HEK293 (cell line): ENCODE results near the gene AAR2.

ENCODE experiments used
- CTCF ChIA-PET: fragments of 350-600 bp; formaldehyde crosslinking; extraction: SDS; loops from one replicate; lab custom pipeline; 2021; ENCODE audit warnings: antibody characterized with exemption; lab: Yijun Ruan, JAX
- POLR2A ChIA-PET: fragments of 300-600 bp; formaldehyde crosslinking; extraction: SDS; loops from one replicate; lab custom pipeline; 2020; ENCODE audit warnings: antibody characterized with exemption, inconsistent platforms; lab: Yijun Ruan, JAX
- H3K27ac ChIP-seq: fragments of 200-500 bp; sonication (Bioruptor generic); 2 replicates; pipeline ENCODE4 v1.5.1; 2014; ENCODE audit warnings: low read depth, low read length, control low read depth, inconsistent platforms; ENCODE audit errors: extremely low read depth
- H3K36me3 ChIP-seq, 2 experiments: fragments of 200-500 bp in 1 of 2; sonication (Bioruptor generic) in 1 of 2; 1 replicate in 1 of 2; 2 replicates in 1 of 2; pipeline ENCODE4 v1.5.1; 2014 to 2017; ENCODE audit warnings: inconsistent platforms in 2 of 2, low read length in 2 of 2; ENCODE audit not compliant: control insufficient read depth in 2 of 2, insufficient read depth in 1 of 2
- H3K4me1 ChIP-seq: fragments of 200-500 bp; sonication (Bioruptor generic); 2 replicates; pipeline ENCODE4 v1.5.1; 2014; ENCODE audit warnings: mild to moderate bottlenecking, low read length, inconsistent platforms; ENCODE audit not compliant: control insufficient read depth, insufficient read depth
- H3K4me3 ChIP-seq: 2 replicates; pipeline ENCODE4 v1.5.1; 2011; ENCODE audit warnings: low read depth, mild to moderate bottlenecking, control low read depth, low read length, moderate library complexity
- H3K9me3 ChIP-seq: fragments of 200-500 bp; sonication (Bioruptor generic); 2 replicates; pipeline ENCODE4 v1.5.1; 2014; ENCODE audit warnings: low read depth, low read length, inconsistent platforms; ENCODE audit not compliant: control insufficient read depth, insufficient read depth
- BCL6B ChIP-seq: fragments of 450-650 bp; formaldehyde crosslinking; IDR thresholded peaks from 2 replicates; pipeline ENCODE4 v1.5.1; 2017; ENCODE audit warnings: missing biosample characterization, missing genetic modification characterization
- FEZF1 ChIP-seq: fragments of 450-650 bp; formaldehyde crosslinking; IDR thresholded peaks from 2 replicates; pipeline ENCODE4 v1.5.1; 2016; ENCODE audit warnings: missing biosample characterization, missing genetic modification characterization
- KLF9 ChIP-seq: fragments of 450-650 bp; formaldehyde crosslinking; IDR thresholded peaks from 2 replicates; pipeline ENCODE4 v1.5.1; 2016; ENCODE audit warnings: missing biosample characterization, missing genetic modification characterization, low read depth
- PRDM1 ChIP-seq: fragments of 450-650 bp; formaldehyde crosslinking; IDR thresholded peaks from 2 replicates; pipeline ENCODE4; 2016; ENCODE audit warnings: missing biosample characterization, missing genetic modification characterization
- SCRT2 ChIP-seq: fragments of 450-650 bp; formaldehyde crosslinking; IDR thresholded peaks from 2 replicates; pipeline ENCODE4 v1.5.1; 2016; ENCODE audit warnings: missing biosample characterization, missing genetic modification characterization
- ZBTB6 ChIP-seq: fragments of 450-650 bp; formaldehyde crosslinking; IDR thresholded peaks from 2 replicates; pipeline ENCODE4 v1.5.1; 2017; ENCODE audit warnings: missing biosample characterization, missing genetic modification characterization
- ZNF18 ChIP-seq: fragments of 450-650 bp; formaldehyde crosslinking; IDR thresholded peaks from 2 replicates; pipeline ENCODE4 v1.5.1; 2016; ENCODE audit warnings: missing biosample characterization, missing genetic modification characterization
- ZNF202 ChIP-seq: fragments of 450-650 bp; formaldehyde crosslinking; IDR thresholded peaks from 2 replicates; pipeline ENCODE4 v1.5.1; 2016; ENCODE audit warnings: missing biosample characterization, missing genetic modification characterization, borderline replicate concordance
- ZNF23 ChIP-seq: fragments of 450-650 bp; formaldehyde crosslinking; IDR thresholded peaks from 2 replicates; pipeline ENCODE4 v1.5.1; 2016; ENCODE audit warnings: missing biosample characterization, missing genetic modification characterization, borderline replicate concordance
- ZNF362 ChIP-seq: fragments of 450-650 bp; formaldehyde crosslinking; IDR thresholded peaks from 2 replicates; pipeline ENCODE4 v1.5.1; 2016; ENCODE audit warnings: missing biosample characterization, missing genetic modification characterization
- ZNF621 ChIP-seq: fragments of 450-650 bp; formaldehyde crosslinking; IDR thresholded peaks from 2 replicates; pipeline ENCODE4 v1.5.1; 2017; ENCODE audit warnings: missing biosample characterization, missing genetic modification characterization
- ZNF629 ChIP-seq: fragments of 450-650 bp; formaldehyde crosslinking; IDR thresholded peaks from 2 replicates; pipeline ENCODE4 v1.5.1; 2017; ENCODE audit warnings: missing biosample characterization, missing genetic modification characterization
- ZSCAN30 ChIP-seq: fragments of 450-650 bp; IDR thresholded peaks from 2 replicates; pipeline ENCODE4 v1.5.1; 2018; ENCODE audit warnings: missing biosample characterization, mild to moderate bottlenecking, missing genetic modification characterization, moderate library complexity
- ZSCAN5A ChIP-seq: fragments of 450-650 bp; formaldehyde crosslinking; IDR thresholded peaks from 2 replicates; pipeline ENCODE4 v1.5.1; 2016; ENCODE audit warnings: missing biosample characterization, missing genetic modification characterization

Gene AAR2

GRCh38 chr20:36284751-36285150 is 48.5 kb downstream of the AAR2 start:
- Histone ChIP-seq H3K9me3 (no peaks in the 10 kb centered on the region), H3K4me1 (no peaks in the 10 kb centered on the region), H3K27ac (no peak overlapping the region), H3K4me3 (no peak overlapping the region), H3K36me3 (no peaks in the 10 kb centered on the region)
- TF ChIP-seq BCL6B (tag by site-specific recombination) (no peak), ZNF202 (tag by site-specific recombination) (no peak)
- ChIA-PET POLR2A (no interaction called here), CTCF (interaction anchor here (0.7 to 2.2 kb wide), 2 partner anchors 115 to 663 kb away, joined by 3 to 5 read pairs; no protein-coding TSS in a partner anchor)

- CTCF ChIA-PET: interaction anchor here (2.2 kb wide), 1 partner anchor 114 kb away, joined by 5 read pairs; no protein-coding TSS in a partner anchor
- POLR2A ChIA-PET: no interaction called here
- H3K4me1 ChIP-seq: no peaks in the 10 kb centered on the region
- no peaks in the 10 kb centered on the region for H3K9me3 ChIP-seq
- H3K36me3 ChIP-seq: no peaks in the 10 kb centered on the region
- no peak for TF ChIP-seq PRDM1 (tag by site-specific recombination)
- H3K4me3 ChIP-seq: no peak overlapping the region
- no peak overlapping the region for H3K27ac ChIP-seq
Measured at GRCh38 chr20:36285746-36286447, 49.6 kb downstream of the AAR2 start.

GRCh38 chr20:36297656-36298055 is 61.4 kb downstream of the AAR2 start:
- ChIA-PET CTCF (no interaction called here), POLR2A (no interaction called here)
- no peaks in the 10 kb centered on the region for H3K36me3 ChIP-seq

More at GRCh38 chr20:36297656-36298055, 61.4 kb downstream of the AAR2 start:
- Histone ChIP-seq H3K4me1 (no peaks in the 10 kb centered on the region), H3K27ac (no peak overlapping the region), H3K4me3 (no peak overlapping the region), H3K9me3 (no peaks in the 10 kb centered on the region)
- no peak for TF ChIP-seq ZSCAN5A (tag by site-specific recombination)
- TF ChIP-seq ZNF621 (tag by site-specific recombination): no peak
- TF ChIP-seq ZNF362: no peak
- TF ChIP-seq ZNF629 (tag by site-specific recombination): no peak
- no peak for TF ChIP-seq KLF9 (tag by site-specific recombination)
- TF ChIP-seq ZBTB6: no peak
- no peak for TF ChIP-seq ZNF23 (tag by site-specific recombination)
- no peak for TF ChIP-seq ZSCAN30 (tag by site-specific recombination)
- no peak for TF ChIP-seq SCRT2
- TF ChIP-seq ZNF18 (tag by site-specific recombination): no peak
- no peak for TF ChIP-seq FEZF1 (tag by site-specific recombination)
